Left forelimb (tissue), 1 donor: ENCODE measurements around the gene ZNF354B.

Experiments used
- DNase-seq: peaks from one replicate; pipeline ENCODE4 v3.0.0-alpha.2; 2018; ENCODE audit warnings: low spot score

ZNF354B gene

GRCh38 chr5:178883815-178884430, 24.2 kb downstream of the ZNF354B start:
- DNase-seq = no peak

GRCh38 chr5:178895615-178896571, 36.1 kb downstream of the ZNF354B start, which contains the start of gene ZFP2:
TSS of gene ZFP2 (plus strand) at chr5:178895913. CDS start at chr5:178931314, 35,401 bp downstream.
- peak; percentile 81 for DNase-seq

GRCh38 chr5:178899289-178899688, 39.5 kb downstream of the ZNF354B start:
- DNase-seq = no peak

GRCh38 chr5:178902849-178903248, 43.1 kb downstream of the ZNF354B start:
- DNase-seq = no peak

DNA sequence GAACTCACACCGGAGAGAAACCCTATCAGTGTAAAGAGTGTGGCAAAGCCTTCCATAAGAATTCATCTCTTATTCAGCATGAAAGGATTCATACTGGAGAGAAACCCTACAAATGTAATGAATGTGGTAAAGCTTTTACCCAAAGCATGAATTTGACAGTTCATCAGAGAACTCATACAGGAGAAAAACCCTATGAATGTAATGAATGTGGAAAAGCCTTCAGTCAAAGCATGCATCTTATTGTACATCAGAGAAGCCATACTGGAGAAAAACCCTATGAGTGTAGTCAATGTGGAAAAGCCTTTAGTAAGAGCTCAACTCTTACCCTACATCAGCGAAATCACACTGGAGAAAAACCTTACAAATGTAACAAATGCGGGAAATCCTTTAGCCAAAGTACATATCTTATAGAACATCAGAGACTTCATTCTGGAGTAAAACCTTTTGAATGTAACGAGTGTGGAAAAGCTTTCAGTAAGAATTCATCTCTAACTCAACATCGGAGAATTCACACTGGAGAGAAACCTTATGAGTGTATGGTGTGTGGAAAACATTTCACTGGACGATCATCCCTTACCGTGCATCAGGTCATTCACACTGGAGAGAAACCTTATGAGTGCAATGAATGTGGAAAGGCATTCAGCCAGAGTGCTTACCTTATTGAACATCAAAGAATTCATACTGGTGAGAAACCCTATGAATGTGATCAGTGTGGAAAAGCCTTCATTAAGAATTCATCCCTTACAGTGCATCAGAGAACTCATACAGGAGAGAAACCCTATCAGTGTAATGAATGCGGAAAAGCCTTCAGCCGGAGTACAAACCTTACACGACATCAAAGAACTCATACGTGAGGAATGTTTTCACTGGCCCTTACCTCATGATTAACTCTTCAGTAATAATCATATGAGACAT, 72.3 kb downstream of the ZNF354B start:
- DNase-seq = no peak
